NCI-H345 treated with DMSO at 0.1 percent for 48 hours (cell line): ENCODE data around the gene VIL1.

Source experiments
- DNase-seq: peaks from one replicate; lab custom pipeline; 2025; ENCODE audit not compliant: unreplicated experiment; lab: John Stamatoyannopoulos, UW

VIL1 gene

DNA sequence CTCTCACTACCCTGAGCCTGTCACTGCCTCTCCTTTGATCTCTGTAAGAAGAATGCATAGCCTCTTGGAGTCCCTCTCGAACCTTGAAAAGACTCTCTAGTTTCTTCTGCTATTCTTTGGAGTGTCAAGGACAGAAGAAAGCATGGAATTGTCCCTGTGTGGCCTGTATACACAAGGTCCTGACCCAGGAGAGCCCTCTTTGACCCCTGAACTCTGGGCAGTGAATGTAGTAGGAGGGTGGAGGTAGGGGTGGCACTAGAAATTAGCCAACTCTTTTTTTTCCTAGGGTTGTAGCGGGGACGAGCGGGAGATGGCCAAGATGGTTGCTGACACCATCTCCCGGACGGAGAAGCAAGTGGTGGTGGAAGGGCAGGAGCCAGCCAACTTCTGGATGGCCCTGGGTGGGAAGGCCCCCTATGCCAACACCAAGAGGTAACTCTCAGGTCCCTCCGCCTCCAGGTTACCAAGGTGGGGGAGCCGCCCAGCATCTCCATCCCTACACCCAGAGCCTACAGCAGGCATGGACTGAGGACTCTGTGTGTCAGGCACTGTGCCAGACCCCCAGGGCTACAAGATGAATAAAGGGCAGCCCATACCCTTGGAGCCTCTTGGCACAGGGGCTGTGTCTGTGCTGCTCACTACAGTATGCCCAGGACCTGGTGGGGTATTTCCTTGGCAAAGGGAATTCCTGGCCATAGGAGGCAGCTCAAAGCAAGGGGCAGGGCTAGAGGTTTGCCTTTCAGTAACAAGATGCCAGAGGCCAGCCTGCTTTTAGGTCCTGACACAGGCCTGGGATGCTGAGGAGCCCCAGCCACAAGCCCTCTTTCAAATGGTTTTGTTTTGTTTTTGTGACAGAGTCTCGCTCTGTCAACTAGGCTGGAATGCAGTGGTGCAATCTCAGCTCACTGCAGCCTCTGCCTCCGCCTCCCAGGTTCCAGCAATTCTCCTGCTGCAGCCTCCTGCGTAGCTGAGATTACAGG, 16.4 kb downstream of the VIL1 start:
- DNase-seq = no peak

DNA sequence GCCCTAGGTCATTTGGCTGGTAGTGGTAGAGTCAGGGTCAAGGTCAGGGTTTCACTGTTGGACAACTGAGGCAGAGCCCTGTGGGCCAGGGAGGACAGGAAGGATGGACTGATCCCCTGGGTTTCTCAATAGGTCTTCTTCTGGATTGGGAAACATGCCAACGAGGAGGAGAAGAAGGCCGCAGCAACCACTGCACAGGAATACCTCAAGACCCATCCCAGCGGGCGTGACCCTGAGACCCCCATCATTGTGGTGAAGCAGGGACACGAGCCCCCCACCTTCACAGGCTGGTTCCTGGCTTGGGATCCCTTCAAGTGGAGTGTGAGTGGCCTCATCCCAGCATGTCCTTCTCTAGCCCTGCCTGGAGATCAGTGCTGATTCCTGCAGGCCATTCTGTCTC, 18.1 kb downstream of the VIL1 start:
- DNase-seq = no peak

DNA sequence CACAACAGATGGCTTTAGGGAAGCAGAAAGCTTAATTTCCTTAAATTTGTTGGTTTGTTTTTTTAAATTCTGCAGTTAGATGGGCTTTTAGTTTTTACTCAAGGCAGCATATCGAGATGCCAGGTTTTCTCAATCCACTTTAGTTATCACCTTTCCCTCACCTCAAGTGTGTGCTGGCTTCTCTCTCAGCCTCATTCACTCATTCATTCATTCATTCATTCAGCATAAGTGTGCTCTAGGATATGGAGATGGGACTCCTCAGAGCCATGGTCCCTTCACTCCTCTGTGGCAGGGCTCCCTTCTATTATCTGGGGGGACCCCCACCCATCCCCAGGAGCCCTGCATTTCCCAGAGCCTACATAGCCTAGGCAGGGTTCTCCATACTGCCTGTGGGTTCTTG, 19.0 kb downstream of the VIL1 start:
- no peak for DNase-seq

DNA sequence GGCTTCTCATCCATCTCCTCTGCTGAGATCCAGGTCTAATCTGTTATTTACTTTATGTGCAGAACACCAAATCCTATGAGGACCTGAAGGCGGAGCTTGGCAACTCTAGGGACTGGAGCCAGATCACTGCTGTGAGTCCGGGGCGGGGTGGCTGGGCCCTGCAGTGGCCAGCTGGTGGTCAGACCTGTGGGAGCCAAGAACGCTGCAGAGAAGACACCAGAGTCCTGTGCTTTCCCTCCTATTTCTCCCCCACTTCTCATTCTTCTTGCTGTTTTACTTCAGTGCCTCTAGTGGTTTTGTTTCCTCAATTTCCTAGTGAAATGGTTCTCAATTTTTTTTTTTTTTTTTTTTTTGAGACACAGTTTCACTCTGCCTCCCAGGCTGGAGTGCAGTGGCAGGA, 19.7 kb downstream of the VIL1 start:
- no peak for DNase-seq

DNA sequence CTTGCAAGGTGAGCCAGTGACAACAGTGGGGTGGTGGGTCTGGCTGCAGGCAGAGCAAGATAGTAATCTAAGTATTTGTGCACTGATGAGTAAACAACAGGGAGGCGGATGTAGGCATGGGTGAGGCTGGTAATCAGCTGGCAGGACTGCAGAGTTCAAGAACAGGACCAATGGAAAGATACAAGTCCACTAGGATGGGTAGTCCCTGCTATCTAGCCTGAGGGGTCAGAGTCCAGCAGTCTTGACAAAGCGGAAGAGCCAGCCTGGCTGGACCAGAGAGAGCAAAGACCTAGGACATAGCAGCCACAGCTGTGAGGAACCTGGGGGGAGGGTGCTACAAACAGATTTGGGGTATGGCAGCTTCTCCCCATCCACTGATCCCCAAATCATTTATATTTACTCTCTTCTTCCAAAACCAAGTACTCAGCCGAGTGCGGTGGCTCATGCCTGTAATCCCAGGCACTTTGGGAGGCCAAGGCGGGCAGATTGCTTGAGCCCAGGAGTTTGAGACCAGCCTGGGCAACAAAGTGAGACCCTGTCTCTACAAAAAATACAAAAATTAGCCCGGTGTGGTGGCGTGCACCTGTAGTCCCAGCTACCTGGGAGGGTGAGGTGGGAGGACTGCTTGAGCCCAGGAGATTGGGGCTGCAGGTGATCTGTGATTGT, 25.9 kb downstream of the VIL1 start:
- no peak for DNase-seq

DNA sequence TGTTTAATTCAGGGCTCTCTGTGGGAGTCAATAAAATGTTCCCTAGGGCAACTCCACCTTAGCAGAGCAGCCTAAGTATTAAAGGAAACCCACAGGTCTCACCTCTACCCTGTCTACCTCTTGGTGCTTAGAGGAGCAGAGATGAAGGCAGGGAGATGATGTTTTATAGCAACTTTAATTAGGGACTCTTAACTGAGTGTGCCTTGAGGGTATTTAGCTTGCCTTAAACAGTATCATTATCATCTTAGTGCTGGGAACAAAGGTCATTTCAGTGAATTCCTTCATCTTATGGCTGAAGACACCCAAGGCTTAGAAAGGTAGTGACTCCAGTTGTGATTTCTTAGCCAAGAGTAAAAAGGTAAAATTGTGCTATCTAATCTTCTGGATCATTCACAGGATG, 26.7 kb downstream of the VIL1 start:
- DNase-seq = no peak

DNA sequence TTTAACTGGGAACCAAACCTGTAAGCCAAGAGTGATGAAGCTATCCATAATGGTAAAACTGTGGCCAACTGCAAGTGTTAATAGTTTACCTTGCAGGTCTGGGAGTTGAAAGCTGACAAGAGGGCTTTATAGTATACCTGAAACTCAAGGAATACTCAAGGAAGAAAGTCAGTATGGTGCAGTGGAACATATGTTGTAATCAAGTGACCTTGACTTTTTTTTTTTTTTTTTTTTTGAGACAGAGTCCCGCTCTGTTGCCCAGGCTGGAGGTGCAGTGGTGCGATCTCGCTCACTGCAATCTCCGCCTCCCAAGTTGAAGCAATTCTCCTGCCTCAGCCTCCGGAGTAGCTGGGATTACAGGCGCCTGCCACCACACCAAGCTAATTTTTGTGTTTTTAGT, 27.6 kb downstream of the VIL1 start:
- no peak for DNase-seq

DNA sequence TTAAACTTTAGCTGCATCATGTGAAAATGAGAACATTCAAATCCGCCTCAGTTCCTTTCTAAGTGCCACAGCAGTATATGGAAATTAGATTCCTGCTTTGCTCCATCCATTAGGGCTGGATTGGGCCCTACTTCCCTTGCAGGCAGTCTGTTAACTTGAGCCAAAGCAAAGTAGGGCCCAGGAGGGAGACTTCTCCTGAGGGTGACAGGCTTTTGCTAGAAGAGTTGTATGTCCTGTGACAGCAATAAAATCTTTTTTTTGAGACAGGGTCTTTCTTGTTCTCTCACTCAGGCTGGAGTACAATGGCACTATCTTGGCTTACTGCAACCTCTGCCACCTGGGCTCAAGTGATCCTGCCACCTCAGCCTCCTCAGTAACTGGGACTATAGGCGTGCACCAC, 28.1 kb downstream of the VIL1 start:
- DNase-seq = no peak

DNA sequence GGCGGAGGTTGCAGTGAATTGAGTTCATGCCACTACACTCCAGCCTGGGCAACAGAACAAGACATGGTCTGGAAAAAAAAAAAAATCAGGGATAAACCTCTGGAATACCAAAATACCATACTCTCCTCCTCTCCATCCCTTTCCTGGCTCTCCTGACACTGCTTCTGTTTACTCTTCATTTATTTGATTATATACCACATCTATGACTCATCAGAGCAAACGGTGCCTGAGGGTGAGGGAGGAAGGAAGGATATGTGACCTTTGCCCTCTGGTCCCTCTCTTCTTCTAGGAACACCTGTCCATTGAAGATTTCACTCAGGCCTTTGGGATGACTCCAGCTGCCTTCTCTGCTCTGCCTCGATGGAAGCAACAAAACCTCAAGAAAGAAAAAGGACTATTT, 30.0 kb downstream of the VIL1 start:
- no peak for DNase-seq

DNA sequence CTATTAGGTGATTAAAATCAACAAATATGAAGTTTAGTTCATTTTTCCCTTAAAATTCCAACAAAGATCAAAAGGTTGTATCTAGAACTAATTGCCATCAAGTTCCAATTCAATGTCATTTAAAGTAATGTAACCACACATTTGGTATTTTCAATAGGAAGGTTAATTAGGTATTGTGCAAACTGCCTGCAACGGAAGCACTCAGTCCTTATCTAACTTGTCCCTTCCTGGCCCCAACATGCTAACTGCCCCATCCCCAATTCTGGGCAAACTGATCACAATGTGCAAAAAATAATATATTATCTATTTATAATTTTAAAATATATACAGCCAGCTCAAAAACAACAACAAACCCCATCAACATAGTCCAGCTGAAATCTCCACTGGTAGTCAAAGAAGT, 33.2 kb downstream of the VIL1 start:
- DNase-seq = no peak

DNA sequence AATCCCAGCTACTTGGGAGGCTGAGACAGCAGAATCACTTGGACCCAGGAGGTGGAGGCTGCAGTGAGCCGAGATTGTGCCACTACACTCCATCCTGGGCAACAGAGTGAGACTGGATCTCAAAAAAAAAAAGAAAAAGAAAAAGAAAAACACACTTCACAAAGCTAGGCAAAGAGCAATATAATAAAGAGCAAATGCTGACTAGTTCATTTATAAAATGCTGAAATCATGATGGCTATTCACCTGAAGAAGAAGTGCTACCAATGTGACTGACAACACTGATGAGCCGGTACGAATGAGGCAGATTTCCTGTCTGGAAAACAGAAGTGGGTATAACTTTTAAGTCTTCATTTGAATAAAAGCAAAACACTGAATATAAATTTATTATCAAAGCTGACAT, 37.9 kb downstream of the VIL1 start:
- DNase-seq = no peak

DNA sequence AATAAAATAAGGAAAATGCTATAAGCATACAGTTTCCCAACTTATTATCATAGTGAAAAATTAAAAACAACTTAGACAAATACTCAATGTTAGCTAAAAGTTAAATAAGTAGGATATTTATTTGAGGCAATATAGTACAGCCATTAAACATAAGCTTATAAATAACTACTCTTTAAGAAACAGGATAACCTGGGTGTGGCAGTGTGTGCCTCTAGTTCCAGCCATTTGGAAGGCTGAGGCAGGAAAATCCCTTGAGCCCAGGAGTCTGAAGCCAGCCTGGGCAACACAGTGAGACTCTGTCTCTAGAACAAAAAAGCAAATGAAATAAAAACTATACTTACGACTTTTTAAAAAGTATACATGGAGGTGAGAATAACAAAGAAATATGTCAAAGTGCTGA, 39.7 kb downstream of the VIL1 start:
- DNase-seq = no peak

DNA sequence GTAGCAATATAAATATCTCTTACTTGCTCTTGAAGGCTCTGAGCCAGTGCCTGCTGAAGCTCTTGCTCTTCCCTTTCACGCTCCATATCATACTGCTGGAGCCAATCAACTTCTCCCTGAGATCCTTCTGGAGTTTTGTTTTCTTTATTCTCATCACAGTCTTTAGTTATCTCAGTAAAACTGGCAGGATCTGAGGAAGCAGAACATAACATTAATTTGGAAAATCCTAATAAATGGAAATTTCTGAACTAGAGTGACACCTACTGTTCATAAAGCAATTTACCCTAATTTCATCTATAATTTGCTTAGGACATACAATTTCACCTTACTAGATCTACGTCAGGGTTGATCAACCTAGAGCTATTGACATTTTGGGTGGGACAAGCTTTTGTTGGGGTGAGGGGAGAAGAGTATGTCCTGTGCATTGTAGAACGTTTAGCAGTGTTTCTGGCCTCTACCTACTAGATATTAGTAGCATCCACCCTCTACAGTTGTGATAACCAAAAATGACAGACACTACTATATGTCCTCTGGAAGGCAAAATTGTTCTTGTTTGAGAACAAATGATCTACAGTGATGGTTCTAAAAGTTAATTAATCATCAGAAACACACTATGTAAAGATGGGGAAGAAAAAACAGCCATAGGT, 47.2 kb downstream of the VIL1 start:
- DNase-seq = no peak

DNA sequence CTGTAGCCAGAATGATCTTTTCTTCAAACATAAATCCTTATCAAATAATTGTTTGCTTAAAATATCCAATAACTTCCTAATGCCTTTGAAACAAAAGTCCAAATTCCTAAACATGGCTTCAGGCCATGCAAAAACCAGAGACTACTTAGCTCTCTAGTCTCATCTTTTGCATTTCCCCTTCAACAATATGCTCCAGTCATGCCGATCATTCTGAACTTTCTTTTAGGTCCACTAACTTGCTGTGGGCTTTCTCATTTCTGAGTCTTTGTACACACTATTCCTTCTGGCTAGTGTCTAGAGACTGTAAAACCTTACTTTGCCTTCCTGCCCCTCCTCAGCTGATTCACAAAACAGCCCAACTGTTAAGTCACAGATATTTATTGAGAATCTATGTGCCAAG, 51.5 kb downstream of the VIL1 start:
- DNase-seq = no peak

DNA sequence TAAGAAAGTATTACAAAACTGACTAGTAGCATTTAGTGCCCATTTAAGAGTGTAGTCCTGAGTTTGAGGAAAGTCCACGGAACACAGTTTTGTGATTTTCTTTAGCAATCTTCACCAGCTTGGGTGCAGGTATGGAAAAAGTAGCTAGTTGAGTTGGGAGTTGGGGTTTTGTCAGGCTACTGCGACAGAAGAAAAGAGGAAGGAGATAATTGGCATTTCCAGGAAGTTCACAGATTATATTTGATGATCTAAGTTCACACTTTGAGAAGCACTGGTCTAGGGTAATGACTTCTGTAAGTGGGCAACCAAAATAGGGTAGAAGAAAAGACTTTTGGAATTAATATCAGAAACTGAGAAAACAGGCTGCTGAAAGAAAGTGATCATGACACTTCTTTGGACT, 52.1 kb downstream of the VIL1 start:
- DNase-seq = no peak

DNA sequence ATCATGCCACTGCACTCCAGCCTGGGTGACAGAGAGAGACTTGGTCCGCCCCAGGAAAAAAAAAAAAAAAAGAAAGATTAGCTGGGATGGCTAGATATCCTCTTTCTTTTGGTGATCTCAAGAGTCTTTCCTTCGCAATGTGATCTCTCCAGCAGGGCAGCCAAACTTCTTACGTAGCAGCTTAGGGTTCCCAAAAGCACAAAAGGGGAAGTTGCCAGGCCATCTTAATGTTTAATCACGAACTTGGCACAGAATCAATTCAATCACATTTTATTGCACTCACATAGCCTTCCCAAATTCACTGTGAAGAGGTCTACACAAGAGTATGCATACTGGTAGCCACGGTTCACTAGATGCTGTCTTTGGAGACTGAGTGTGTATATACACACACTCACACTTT, 53.1 kb downstream of the VIL1 start:
- no peak for DNase-seq

DNA sequence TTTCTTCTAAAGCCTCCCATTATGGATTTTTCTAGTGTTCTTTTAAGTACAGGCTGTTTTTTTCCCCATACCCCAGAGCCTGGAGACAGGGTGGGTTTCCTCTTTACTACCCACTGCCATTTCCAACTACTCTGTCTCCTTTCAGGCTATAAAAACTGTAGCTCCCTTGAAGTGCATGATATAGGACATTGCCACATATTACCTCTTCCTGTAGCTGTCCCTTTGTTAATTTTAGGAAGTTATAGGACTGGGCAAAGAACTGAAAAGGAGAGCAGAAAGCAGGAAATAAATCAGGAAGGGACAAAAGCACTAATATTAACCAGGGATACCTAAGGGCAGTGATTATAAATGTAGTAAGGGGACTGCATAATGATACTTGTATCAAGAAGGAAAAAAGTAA, 54.1 kb downstream of the VIL1 start:
- no peak for DNase-seq

DNA sequence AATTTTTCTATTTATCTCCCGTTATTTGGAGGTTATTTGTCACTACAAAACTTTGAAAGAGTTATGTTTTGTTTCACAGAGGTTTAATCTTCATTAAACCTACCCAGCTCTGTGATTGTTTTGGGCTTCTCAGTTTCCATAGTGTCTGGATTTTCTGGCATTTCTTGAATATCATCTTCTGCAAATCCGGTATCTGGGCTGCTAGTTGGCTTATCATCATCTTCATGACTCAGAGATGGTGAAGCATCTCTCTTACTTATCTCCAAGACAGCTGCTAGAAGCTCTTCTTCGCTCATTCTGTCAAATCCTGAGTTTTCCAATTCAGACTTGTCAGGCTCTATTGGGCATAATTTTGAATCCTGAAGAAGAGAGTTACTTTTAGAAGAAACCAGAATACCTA, 55.6 kb downstream of the VIL1 start:
- no peak for DNase-seq

DNA sequence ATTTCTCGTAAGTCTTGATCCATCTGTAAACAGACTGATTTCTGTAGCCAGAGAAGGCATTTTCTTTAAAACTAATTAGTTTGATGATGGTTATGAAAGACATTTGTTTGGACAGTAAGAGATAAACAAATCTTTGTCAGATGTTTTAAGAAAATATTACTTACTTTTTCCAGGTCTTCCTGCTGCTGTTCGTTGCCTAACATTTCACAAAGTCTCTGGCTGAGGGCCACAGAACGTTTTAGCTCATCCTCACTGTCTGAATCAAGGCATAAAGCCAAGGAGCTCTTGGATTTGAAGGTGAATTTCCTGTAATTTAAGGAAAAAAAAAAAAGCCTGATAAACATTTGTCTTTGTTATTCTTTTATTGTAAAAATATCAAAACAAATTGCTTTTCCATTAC, 57.8 kb downstream of the VIL1 start:
- DNase-seq = no peak

DNA sequence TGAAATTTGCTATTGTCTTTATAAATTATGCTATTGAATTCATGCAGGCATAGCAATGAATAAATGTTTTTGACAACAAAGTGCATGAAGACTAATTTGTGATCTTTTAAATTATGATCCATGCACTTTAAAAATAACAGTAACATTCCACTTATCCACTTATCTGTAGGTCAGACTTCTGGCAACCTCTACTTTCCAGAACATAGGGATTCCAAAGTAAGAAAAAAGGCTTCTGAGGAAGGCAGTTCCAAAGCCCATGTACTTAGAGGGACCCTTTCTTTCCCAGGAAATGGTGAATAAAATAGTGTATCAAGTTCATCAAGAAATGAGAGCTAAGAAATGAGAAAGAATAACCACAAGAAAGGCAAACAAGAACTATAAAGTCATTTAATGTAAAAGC, 58.3 kb downstream of the VIL1 start:
- DNase-seq = no peak

DNA sequence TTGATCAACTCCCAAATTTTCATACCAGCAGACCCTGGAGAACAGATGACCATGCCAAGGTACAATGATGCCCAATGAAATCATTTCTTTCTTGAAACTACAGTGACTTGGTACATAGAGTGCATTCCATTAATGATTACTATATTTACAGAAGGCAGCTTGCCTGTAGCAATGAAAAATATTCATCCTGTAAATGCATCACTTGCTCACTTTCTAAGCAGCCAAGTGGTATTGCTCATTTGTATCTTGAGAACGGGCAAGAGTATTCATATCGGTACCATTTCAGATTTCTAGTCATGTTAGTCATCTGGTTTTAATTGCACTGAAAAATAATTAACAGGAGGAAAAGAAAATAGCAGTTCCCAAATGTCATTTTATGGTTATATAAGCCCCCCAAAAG, 59.6 kb downstream of the VIL1 start:
- DNase-seq = no peak

DNA sequence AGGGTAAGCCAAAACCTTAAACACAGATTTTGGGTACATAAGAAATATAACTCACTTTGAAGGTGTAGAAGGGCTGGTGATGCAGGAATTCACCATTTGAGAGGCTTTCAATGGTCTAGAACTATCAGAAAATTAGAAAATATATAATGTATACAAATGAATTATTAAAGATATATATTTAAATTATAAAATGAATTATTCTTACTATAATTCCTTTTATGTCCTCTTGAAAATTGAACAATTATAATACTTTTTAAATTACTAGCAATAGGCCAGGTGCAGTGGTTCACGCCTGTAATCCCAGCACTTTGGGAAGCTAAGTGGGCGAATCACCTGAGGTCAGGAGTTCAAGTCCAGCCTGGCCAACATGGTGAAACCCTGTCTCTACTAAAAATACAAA, 60.7 kb downstream of the VIL1 start:
- no peak for DNase-seq
